SK-N-SH treated with all-trans-retinoic acid at 6 μM for 48 hours (cell line): ENCODE data around the gene ADNP.

Experiments used
- BACH2 ChIP-seq: fragments of 250-450 bp; sonication (Bioruptor Pico); IDR thresholded peaks from 2 replicates; pipeline ENCODE4 v1.9.0; 2021; ENCODE audit warnings: mild to moderate bottlenecking, borderline replicate concordance
- CSDC2 ChIP-seq: fragments of 250-450 bp; sonication (Bioruptor Pico); IDR thresholded peaks from 2 replicates; pipeline ENCODE4 v1.5.0; 2020; ENCODE audit warnings: mild to moderate bottlenecking, moderate library complexity
- RARB ChIP-seq: fragments of 250-450 bp; sonication (Bioruptor Pico); IDR thresholded peaks from 2 replicates; pipeline ENCODE4 v1.8.0; 2021; ENCODE audit warnings: mild to moderate bottlenecking, moderate library complexity
- SNAI2 ChIP-seq: fragments of 250-450 bp; sonication (Bioruptor Pico); IDR thresholded peaks from 2 replicates; pipeline ENCODE4 v1.5.0; 2020; ENCODE audit warnings: mild to moderate bottlenecking, moderate library complexity
- TOX ChIP-seq: fragments of 250-450 bp; sonication (Bioruptor Pico); IDR thresholded peaks from 2 replicates; pipeline ENCODE4 v1.8.0; 2021; ENCODE audit warnings: mild to moderate bottlenecking, moderate library complexity, borderline replicate concordance
- ZNF565 ChIP-seq: fragments of 450-650 bp; formaldehyde crosslinking; conservative IDR thresholded peaks from 2 replicates; pipeline ENCODE4 v1.5.0; 2020; ENCODE audit warnings: low read depth, mild to moderate bottlenecking, moderate library complexity
- TF ChIP-seq, protein P1 (sequence below): fragments of 250-450 bp; sonication (Bioruptor Pico); IDR thresholded peaks from 2 replicates; pipeline ENCODE4 v1.5.1; 2021; ENCODE audit warnings: mild to moderate bottlenecking, moderate library complexity
- TF ChIP-seq, protein P2 (sequence below): fragments of 250-450 bp; sonication (Bioruptor Pico); IDR thresholded peaks from 2 replicates; pipeline ENCODE4 v1.8.0; 2020; ENCODE audit warnings: mild to moderate bottlenecking, moderate library complexity, borderline replicate concordance
- TF ChIP-seq, protein P3 (sequence below): fragments of 250-450 bp; sonication (Bioruptor Pico); IDR thresholded peaks from 2 replicates; pipeline ENCODE4 v1.8.0; 2021; ENCODE audit warnings: low read depth, mild to moderate bottlenecking, moderate library complexity, borderline replicate concordance
- TF ChIP-seq, protein P4 (sequence below): fragments of 250-450 bp; sonication (Bioruptor Pico); IDR thresholded peaks from 2 replicates; pipeline ENCODE4 v1.5.1; 2020; ENCODE audit warnings: low read depth, mild to moderate bottlenecking, moderate library complexity

DNA sequence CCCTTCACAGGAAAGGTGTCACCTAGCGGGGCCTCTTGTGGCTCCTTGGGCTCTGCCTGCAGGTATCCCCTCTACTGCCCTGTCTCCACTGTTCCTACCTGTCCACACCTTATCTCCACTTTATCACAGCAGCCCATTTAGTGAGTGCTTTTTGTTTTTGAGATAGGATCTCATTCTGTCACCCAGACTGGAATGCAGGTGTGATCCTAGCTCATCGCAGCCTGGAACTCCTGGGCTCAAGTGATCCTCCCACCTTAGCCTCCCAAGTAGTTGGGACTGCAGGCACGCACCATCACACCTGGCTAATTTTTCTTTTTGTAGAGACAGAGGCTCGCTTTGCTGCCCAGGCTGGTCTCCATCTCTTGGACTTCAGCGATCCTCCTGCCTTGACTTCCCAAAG lies 88.4 kb downstream of the ADNP start:
- no peak for TF ChIP-seq CSDC2 (CRISPR knock-in tag)
- no peak for TF ChIP-seq SNAI2
- TF ChIP-seq, protein P1, sequence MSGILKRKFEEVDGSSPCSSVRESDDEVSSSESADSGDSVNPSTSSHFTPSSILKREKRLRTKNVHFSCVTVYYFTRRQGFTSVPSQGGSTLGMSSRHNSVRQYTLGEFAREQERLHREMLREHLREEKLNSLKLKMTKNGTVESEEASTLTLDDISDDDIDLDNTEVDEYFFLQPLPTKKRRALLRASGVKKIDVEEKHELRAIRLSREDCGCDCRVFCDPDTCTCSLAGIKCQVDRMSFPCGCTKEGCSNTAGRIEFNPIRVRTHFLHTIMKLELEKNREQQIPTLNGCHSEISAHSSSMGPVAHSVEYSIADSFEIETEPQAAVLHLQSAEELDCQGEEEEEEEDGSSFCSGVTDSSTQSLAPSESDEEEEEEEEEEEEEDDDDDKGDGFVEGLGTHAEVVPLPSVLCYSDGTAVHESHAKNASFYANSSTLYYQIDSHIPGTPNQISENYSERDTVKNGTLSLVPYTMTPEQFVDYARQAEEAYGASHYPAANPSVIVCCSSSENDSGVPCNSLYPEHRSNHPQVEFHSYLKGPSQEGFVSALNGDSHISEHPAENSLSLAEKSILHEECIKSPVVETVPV (CRISPR knock-in tag): no peak
- TF ChIP-seq BACH2 (CRISPR knock-in tag): no peak
- no peak for TF ChIP-seq RARB
- no peak for TF ChIP-seq TOX (CRISPR knock-in tag)
- TF ChIP-seq, protein P2, sequence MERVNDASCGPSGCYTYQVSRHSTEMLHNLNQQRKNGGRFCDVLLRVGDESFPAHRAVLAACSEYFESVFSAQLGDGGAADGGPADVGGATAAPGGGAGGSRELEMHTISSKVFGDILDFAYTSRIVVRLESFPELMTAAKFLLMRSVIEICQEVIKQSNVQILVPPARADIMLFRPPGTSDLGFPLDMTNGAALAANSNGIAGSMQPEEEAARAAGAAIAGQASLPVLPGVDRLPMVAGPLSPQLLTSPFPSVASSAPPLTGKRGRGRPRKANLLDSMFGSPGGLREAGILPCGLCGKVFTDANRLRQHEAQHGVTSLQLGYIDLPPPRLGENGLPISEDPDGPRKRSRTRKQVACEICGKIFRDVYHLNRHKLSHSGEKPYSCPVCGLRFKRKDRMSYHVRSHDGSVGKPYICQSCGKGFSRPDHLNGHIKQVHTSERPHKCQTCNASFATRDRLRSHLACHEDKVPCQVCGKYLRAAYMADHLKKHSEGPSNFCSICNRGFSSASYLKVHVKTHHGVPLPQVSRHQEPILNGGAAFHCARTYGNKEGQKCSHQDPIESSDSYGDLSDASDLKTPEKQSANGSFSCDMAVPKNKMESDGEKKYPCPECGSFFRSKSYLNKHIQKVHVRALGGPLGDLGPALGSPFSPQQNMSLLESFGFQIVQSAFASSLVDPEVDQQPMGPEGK: no peak
- TF ChIP-seq ZNF565 (CRISPR knock-in tag): no peak
- TF ChIP-seq, protein P3, sequence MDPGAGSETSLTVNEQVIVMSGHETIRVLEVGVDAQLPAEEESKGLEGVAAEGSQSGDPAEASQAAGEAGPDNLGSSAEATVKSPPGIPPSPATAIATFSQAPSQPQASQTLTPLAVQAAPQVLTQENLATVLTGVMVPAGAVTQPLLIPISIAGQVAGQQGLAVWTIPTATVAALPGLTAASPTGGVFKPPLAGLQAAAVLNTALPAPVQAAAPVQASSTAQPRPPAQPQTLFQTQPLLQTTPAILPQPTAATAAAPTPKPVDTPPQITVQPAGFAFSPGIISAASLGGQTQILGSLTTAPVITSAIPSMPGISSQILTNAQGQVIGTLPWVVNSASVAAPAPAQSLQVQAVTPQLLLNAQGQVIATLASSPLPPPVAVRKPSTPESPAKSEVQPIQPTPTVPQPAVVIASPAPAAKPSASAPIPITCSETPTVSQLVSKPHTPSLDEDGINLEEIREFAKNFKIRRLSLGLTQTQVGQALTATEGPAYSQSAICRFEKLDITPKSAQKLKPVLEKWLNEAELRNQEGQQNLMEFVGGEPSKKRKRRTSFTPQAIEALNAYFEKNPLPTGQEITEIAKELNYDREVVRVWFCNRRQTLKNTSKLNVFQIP: no peak
- TF ChIP-seq, protein P4, sequence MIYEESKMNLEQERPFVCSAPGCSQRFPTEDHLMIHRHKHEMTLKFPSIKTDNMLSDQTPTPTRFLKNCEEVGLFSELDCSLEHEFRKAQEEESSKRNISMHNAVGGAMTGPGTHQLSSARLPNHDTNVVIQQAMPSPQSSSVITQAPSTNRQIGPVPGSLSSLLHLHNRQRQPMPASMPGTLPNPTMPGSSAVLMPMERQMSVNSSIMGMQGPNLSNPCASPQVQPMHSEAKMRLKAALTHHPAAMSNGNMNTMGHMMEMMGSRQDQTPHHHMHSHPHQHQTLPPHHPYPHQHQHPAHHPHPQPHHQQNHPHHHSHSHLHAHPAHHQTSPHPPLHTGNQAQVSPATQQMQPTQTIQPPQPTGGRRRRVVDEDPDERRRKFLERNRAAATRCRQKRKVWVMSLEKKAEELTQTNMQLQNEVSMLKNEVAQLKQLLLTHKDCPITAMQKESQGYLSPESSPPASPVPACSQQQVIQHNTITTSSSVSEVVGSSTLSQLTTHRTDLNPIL: no peak
